ENCODE data around the gene TGM5.

DNA sequence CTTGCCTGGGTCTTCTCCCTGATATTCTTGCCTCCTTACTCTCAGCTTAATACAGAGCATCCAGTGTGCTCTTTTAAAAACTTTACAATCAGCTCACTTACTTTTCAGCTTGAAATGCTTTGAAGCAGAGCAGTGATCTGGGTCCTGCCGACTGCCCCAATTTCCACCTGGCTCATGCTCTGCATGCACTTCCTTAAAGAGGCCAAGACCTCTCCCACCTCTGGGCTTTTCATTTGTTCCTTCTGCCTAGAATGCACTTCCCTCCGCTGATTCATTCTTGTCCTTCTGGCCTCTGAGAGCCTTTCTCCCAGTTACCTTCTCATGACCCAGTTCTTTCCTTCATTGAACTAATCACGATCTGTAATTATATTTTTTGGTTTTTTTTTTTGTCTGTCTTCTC is 83.5 kb downstream of the TGM5 start:
- no peak for TF ChIP-seq POLR2A (IDR thresholded peaks at IDR 0.05; ENCODE audit: low read depth, low read length)
- TF ChIP-seq, protein P1, sequence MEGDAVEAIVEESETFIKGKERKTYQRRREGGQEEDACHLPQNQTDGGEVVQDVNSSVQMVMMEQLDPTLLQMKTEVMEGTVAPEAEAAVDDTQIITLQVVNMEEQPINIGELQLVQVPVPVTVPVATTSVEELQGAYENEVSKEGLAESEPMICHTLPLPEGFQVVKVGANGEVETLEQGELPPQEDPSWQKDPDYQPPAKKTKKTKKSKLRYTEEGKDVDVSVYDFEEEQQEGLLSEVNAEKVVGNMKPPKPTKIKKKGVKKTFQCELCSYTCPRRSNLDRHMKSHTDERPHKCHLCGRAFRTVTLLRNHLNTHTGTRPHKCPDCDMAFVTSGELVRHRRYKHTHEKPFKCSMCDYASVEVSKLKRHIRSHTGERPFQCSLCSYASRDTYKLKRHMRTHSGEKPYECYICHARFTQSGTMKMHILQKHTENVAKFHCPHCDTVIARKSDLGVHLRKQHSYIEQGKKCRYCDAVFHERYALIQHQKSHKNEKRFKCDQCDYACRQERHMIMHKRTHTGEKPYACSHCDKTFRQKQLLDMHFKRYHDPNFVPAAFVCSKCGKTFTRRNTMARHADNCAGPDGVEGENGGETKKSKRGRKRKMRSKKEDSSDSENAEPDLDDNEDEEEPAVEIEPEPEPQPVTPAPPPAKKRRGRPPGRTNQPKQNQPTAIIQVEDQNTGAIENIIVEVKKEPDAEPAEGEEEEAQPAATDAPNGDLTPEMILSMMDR (IDR thresholded peaks at IDR 0.05; ENCODE audit: extremely low read depth in 1 of 2, insufficient read depth in 1 of 2, low read depth in 1 of 2, low read length in 2 of 2) = no peak
- no peak for TF ChIP-seq POLR2AphosphoS5 (IDR thresholded peaks at IDR 0.05; ENCODE audit: insufficient read depth, low read depth, low read length)
- TF ChIP-seq JUN (IDR thresholded peaks at IDR 0.05; ENCODE audit: borderline replicate concordance, insufficient read depth, insufficient read length, low read depth) = no peak
